Measurements from ENCODE around the gene SH3BP5L.
A peak's percentile ranks its signal among the peaks of the same experiment; 100 is the strongest.

The SH3BP5L gene

DNA sequence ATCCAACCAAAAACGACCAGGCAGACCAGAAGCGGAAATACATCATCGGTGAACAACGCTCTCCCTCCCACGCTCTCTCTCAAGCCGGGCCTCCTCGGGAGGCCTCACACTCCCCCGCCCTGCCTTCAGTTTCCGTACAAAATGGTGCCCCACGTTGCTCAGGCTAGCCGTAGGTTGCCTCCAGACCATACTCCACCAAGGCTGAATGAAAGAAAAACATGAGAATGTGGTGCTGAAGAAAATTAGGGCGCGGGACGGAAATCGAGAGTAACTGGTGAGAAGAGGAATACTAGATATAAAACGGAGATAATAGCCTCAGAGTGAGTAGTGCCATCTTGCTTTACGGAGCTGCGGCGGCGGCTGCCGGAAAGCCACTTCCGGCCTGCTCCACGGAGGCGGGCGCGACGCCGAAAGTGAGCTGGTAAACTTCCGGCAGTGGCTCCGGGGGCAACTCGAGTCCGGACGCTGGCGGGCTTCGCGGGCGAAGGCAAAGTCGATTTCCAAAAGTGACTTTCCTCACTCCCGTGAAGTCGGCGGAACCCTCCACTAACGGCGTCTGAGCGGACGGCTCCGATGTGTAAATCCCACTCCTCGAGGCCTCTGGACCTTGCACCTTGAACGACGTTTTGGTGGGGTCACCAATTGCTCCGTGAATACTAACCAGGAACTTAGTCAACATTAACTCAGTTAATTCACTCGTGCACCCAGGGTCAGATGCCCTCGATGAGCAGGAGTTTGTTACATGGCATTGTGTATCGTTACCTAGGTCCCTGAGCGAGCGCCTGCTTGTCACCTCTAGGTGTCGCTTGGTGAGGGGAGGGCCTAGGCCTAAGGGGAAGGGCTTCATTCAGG is at the start of gene SH3BP5L:
TSS of gene SH3BP5L (minus strand) at position 7 of the 852 bp plus-strand sequence. CDS start 980 bp downstream, outside the sequence.
- DNase-seq: peak; percentile 80 to 92

DNA sequence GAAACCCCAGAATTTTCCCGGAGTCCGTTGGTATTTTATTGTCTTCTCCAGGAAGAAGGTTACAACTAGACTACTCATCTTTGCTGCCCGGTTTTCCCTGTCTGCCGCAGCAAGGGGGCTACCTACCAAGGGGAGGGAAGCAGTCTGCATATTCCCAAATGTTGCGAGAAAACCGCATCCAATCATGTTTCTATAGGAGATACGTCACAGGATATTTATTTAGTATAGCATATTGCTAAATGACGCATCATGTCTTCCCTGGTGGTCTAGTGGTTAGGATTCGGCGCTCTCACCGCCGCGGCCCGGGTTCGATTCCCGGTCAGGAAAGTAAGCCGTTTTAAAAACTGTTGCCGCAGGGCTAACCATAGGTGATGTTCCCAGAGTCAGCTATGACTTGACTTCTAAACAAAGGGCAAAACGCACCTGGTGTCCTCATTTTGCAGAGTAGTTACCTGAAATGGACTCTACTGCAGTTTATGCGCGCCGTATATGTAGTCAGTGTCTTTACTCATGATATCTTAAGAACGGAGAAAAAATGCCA is 48.3 kb upstream of the SH3BP5L start:
- peak; percentile 82 to 85 for DNase-seq

DNA sequence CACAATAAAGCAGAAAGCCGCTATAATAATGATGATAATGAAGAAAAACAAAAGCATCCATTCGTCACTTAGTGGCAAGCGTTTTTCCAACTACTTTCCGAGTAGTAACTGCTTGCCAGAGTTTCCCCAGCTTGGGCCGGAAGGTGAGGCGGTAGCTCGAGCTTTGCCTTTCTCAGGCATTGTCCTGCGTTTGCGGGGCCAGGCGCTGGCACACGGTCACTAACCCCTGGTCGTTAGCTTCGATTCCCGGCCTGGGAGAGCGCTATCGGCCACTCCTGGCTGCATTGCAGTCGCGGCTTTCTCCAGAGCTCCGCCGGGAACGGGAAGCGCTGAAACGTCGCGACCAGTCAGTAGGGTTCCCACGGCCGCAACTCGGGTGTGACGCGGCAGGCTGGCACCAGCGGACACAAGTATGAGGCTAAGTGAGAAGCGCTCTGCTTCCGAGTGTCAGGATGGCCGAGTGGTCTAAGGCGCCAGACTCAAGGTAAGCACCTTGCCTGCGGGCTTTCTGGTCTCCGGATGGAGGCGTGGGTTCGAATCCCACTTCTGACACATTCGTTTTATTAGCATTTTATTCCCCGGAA is 47.8 kb upstream of the SH3BP5L start:
- DNase-seq: peak; percentile 90 to 93

DNA sequence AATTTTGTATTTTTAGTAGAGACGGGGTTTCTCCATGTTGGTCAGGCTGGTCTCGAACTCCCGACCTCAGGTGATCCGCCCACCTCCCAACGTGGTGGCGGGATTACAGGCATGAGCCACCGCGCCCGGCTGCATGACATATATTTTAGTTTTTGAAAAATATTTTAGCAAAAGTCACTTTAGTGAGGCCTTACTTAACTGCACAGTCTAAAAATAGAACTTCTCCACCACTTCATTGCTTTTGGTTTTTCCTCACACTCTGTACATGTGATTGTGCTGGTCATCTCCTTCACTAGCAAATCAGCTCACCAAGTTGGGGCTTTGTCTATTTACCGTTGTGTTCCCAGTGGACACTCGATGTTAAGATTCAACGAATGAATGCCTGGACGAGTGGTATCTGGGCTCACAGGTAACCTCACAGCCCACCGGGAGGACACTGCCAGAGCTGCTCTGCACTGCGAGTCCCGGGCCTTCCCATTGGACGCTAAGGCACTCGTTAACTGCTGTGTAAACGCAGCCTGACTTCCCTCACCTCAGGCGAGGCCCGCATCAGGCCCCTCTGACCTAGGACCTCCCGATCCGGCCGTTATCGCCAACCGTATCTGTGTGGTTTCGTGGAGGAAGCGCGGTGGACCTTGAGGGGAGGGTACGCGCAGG is 47.2 kb upstream of the SH3BP5L start:
- peak; percentile 21 to 55 for DNase-seq

DNA sequence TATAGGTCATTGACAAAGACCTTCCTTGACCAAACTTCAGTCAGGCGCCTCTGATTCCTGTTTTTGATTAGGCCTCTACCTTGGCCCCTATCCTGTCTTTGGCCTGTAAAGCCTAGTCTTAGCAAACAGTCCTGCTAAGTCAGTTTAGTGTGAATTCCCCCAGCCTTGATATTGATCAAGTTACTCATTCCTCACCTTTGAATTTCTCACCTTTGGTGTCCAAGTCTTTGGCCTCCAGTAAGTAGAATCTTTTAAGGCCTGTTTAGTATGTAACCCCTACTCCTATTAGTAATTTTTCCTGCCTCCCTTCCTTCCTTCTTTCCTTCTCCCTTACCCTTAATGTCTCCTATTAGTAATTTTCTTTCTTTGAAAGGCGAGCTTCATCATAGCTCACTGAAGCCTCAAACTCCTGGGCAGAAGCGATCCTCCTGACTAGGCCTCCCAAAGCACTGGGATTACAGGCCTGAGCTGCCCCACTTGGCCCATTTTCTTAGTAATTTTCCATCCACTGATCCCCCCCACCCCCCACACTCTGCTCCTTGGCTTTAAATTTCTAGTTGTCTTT is 46.2 kb upstream of the SH3BP5L start:
- DNase-seq: no peak

DNA sequence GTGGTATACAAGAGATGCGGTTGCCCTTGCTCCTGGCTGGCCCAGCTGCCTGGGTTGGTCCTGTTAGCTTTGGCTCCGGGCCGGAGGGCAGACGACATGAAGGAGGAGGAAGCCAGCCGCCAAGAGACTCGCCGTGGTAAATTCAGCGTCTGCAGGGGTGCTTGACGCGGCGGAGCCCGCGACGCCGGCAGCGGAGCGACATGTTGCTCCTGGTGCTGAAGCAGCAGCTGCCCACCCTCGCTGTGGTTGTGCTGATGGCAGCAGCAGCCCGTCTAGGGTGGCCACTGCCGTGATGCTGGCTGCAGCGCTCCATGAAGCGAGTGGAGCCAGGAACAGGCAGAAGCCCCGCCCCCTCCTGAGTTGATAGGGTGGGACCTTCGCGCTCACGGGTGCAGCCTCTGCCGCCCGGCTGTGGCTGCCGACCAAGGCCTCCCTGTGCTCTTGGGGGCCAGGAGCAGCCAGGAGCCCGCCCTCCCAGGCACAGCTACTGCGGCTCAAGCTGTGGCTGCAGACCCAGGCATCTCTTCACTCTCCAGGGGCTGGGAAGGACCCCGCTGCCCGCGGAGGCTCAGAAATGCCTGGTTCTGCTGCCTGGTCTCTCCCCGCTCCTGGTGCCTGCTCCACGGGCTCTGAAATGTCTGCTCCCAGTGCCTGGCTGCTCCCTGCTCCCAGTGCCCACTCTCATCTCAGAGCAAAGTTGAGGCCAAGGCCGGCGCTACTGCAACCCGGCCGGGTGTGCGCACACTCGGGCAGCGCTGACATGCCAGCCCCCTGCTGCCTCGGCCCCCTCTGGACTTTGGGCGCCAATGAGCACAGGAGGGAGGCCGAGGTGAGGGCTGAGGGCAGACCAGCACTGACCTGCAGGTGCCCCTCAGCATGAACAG is 37.5 kb upstream of the SH3BP5L start:
- peak; percentile 73 to 79 for DNase-seq

DNA sequence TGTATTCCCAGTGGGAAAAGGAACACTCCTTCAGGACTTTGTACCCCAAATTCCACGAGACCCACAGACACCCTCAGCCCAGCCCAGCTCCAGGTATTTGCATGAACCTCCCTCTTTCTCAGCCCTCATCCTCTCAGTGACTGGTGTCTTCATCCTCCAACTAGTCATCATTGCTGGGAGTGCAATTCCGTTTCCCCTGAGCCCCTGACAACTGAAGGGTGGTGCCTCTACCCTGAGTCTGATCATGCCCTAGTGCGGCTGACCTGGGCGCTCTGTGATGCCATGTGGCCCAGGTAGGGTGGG is 36.9 kb upstream of the SH3BP5L start:
- DNase-seq: no peak

DNA sequence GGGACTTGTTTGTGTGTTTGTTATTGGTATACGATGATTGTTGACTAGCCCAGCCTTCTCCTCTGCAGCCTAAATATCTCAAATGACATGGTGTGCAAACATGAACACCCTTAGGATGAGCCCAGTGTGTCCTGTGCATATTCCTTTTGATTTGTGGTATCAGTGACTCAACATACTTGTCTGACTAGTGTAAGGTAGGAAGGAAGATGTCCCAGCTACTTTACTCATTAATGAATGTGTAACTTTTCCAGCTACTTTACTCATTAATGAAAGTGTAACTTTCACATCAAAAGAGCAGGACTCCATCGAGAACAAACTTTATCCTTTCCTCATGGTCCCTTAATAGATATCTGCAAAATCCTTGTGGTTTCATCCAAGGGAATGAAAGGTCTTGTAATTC is 35.9 kb upstream of the SH3BP5L start:
- no peak for DNase-seq

DNA sequence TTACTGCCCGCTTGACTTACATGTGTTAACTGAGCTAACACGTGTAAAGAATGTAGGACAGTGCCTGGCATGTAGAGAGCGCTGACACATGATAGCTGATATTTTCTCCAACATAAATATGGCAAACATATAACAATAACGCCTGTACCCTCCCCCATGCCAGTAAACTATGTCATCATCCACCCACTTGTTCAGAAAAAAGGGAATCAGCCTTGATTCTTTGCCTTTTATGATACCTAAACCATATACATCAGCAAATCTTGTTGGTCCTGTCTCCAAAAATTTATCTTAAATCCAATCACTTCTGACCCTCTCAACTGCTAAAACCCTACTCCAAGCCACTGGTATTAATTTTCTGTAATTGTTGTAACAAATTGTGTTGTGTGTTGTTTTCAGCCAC is 34.3 kb upstream of the SH3BP5L start:
- no peak for DNase-seq

DNA sequence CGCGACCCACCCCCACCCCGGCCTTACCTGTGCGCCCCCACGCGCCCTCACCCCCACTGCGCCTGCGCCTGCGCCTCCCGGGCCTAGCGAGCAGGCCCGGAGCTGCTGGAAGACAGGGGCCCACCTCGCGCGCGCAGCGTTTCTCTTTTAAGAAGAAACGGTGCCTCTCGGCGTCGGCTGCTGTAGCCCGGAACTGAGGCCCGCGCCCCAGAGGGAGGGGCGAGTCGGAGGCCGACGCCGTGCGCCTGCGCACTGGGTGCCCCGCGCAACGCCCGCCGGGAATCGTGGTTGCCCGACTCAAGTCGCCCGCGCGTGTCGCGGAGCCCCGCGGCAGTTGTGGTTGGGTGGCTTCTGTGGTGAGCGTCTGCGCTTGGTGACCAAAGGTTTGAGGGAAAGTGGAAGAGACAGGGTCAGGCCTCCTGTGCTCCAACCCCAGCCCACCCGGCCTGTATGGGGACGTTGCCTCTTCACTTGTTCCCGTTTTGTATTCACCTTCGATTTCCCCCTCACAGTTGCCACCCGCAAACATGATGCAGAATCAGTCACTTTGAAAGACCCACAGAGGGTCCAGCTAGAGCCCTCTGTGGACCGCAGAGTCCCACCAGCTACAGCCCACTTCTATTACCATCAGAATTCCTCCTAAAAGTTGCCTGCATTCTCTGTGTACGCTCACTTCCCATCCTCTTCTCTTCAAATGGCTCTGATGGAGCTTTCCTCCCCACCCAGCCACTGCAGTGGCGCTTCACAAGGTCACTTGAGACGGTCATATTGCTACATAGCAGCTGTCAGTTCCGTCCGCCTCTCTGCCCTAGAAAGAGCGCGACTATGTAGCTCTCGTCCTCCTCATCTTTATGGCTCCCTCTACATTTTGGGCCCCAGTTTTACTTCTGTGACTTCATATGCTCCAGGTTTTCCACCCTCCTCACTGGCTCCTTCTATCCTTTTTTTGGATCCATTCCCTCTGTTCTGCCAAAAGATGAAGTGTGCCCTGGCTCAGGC is 33.5 kb upstream of the SH3BP5L start, which contains the start of gene ZNF692:
TSS of gene ZNF692 (minus strand) at position 195 of the 999 bp plus-strand sequence. CDS start 776 bp downstream, outside the sequence.
- DNase-seq: peak; percentile 94 to 98

DNA sequence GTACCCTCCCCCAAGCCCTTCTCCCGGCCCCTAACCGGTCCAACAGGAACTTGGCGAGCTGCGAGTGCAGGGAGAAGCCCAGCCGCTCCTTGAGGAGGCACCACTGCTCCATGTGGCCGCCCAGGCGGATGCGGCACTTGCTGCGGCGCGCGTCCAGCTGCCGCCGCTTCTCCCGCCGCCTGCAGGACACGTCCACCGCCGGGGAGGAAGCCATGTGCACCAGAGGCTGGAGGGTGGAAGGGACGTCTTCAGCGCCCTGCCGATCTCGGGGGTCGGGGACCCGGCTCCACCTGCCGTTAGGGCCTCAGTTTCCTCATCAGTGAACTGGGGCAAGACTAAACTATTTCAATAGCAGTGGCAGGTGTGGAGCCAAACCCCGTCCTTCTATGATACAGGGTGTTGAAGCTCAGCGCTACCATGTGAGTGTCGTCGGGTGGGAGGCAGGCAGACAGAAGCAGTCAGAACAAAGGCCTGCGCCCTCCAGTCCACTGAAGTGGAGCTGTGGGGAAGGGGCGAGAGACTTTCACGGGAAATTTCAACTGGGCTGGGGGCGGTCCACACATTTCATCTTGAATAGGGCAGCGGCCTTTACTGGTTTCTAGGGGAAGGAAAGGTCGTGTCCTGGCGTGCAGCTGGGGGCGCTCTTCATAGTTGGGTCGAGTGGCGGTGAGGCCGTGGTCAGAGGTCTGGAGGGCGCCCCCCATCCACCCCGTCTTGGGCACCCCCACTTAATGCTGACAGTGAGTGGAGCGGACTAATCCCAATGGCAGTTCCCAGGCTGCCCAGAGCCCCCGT is 32.6 kb upstream of the SH3BP5L start:
- DNase-seq: peak; percentile 21 to 26

DNA sequence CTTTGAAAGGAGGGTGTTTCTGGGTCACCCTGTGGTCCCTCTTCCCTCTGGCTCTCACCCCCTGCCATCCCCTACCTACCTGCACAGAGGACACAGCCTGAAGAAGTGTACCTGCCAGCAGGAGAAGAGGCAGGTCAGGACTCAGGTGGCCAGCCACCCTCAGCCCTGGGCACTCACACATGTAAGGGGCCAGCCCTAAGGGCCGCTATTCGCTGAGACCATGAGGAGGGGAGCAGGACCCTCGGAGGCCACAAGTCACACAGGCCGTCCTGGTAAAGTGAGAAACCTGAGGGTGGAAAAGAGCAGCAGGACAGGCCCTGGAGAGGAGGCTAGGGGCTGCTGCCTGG is 32.0 kb upstream of the SH3BP5L start:
- DNase-seq: no peak

DNA sequence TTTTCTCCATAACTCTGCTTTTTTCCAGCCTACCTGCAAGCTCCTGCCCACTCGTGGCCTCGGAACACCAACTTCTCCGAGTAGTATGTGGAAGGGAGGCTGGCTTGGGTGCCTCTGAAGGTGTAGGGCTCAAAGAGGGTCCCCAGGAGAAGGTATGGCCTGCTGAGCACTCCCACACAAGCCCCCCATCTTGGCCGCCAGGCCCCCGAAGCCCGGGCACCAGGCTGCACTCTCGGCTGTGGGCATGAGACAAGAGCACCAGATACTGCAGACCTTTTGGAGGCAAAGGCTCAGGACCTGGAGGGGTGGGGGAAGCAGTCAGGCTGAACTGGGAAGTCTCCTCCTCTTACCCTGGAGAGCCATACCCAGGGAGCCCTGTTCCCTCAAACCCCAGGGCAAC is 31.5 kb upstream of the SH3BP5L start:
- DNase-seq: no peak

DNA sequence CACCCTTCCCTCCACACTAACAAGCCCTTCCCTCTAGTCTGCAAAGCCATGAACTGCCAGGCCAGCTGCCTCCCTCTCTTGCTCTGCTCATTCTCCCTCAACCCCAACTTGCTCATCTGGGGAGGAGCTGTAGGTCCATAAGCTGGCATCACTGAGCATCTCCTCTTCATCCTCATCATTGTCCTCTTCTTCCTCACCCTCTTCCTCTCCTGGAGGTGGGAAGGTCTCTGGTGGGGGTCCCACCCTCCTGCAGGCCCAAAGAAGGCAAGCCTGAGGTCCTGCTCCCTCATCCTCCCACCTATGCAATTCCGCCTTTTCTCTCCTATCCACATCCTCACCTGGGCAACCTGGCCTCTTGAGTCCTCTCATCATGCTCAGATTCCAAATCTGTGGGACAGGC is 30.5 kb upstream of the SH3BP5L start:
- DNase-seq: no peak

DNA sequence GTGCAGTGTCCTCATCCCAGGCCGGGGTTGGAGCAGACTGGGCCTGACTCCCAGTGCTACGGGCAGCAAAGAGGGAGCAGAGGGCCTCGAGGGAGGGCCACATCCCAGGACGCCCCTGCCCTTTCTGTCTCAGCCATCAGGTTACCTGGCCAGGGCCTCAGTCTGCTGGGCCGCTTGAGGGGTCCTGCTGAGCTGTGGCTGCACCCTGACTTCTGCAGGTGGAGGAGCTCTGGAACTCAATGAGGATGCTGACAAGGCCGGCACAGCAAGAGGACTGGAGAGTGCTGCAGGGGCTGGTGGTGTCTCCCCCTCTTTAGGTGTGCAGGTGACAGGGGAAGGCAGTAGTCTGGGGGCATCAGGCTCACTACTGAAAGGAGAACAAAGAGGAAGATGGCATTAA is 29.9 kb upstream of the SH3BP5L start:
- DNase-seq: no peak

DNA sequence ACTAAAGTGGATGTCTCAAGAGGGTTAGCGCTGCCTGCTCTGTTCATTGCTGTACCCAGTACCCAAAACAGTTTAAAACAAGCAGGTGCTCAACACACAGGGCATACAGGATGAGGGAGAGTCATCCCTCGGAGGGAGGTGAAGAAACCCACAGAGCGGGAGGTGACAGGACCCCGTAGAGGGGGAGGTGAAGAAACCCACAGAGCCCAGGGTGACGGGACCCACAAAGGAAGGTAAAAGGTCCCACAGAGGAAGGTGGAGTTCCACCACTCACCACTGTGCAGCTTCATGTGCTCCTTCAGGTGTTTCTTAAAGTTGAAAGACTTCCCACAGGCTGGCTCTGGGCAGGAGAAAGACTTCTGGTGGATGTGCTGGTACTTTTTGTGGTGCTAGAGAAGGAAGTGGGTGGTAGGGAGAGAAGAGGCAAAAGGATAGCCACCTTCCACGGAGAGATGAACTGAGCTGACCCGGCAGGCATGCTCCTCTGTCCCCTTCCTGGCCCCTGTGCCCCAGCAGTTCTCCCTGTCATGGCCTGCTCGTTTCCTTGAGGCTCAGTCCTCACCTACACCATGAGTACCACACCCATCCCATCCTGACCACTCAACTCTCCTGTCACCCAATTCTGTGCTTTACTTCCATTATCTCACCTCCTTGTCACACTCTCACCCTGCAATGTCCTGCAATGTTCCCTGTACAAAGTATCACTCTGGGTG is 28.1 kb upstream of the SH3BP5L start:
- DNase-seq: no peak

DNA sequence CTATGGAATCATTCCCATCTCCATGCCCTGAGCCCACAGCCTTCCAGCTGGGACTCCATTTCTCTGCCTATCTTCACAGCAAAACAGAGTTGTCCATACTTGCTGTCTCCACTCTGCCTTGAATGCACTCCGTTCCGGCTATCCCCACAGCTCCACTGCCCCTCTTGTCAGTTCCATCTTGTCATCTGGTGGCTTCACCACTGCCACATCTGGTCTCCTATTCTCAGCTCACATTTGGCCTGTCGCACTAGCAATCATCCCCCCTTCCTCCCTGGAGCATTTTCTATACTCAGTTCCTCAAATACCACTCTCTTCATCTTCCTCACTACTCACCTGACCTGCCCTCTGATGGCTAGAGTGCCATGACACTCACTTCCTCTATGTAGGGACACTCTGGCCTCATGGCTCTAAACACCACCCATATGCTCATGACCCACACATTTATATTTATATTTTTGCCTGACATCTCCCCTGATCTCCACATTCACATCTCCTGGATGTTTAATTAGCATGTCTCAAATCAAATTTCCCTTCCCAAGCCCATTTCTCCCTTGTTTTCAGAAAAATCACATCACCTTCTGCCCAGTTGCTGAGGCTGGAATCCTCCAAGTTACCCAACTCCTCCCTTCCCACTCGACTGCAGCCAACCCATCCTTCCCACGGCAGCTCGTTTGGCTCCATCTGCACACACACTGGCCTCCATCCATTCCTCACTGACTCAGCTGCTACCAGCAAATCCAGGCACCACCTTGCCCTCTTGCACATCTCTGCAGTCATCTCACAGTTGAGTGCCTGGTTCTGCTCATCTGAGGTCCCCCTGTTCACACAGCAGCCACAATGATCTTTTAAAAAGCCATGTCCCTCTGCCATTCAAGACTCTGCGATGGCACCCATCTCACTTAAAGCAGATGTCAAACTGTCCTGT is 27.0 kb upstream of the SH3BP5L start:
- DNase-seq: no peak

DNA sequence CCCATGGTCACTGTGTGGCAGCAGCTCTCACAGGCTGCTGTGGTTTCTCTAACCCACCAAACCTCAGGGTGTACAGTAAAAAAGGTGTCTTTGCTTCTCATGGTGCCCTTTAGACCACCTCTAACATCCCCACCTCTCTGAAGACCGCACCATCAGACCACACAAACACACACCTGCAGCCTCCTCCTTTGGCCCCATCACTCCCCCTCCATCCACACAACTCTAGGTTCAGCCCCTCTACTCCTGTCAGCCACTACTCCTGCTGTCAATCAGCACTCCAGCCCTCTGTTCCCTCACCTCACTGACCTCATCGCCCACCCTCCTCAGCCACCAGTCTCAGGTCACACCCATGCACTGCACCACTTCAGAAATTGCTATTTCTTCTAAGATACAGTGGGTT is 25.7 kb upstream of the SH3BP5L start:
- no peak for DNase-seq
